H9 (cell line): ENCODE measurements around the gene ACER3. TPM values are rescaled to one million over a fixed set of nuclear protein-coding genes. Genes with fewer than 3 reads are reported as not detected.
"Not testable (repeated sequence)": the region's sequence is repeated elsewhere in the genome, so short reads cannot be mapped to it uniquely, and the experiment has no call there.

Source experiments
- DNase-seq: peaks from one replicate; pipeline ENCODE4 v3.0.0-alpha.2; 2017
- H2AFZ ChIP-seq: one replicate; pipeline ENCODE4 v1.6.1; 2013; ENCODE audit warnings: mild to moderate bottlenecking, low read length, control low read depth, moderate library complexity
- H2AK5ac ChIP-seq: 2 replicates; pipeline ENCODE4 v1.6.1; 2013; ENCODE audit warnings: low read length, control low read depth, mixed read lengths; ENCODE audit not compliant: insufficient read length
- H2BK120ac ChIP-seq: one replicate; pipeline ENCODE4 v1.6.1; 2013; ENCODE audit warnings: low read depth, mild to moderate bottlenecking, low read length, control low read depth, inconsistent platforms; ENCODE audit not compliant: poor library complexity, severe bottlenecking
- H2BK12ac ChIP-seq: 2 replicates; pipeline ENCODE4 v1.6.1; 2013; ENCODE audit warnings: low read length, control low read depth, mixed read lengths, low read depth; ENCODE audit not compliant: insufficient read length
- H2BK15ac ChIP-seq: 2 replicates; pipeline ENCODE4 v1.6.1; 2013; ENCODE audit warnings: low read depth, low read length, control low read depth
- H2BK20ac ChIP-seq: one replicate; pipeline ENCODE4 v1.6.1; 2013; ENCODE audit warnings: low read depth, mild to moderate bottlenecking, low read length, control low read depth, inconsistent platforms; ENCODE audit not compliant: poor library complexity, severe bottlenecking
- H2BK5ac ChIP-seq: 2 replicates; pipeline ENCODE4 v1.6.1; 2013; ENCODE audit warnings: low read length, control low read depth, mixed read lengths; ENCODE audit not compliant: insufficient read length
- H3K14ac ChIP-seq: 2 replicates; pipeline ENCODE4 v1.6.1; 2013; ENCODE audit warnings: low read length, control low read depth; ENCODE audit not compliant: insufficient read depth
- H3K18ac ChIP-seq: 2 replicates; pipeline ENCODE4 v1.6.1; 2013; ENCODE audit warnings: low read depth, mild to moderate bottlenecking, mixed read lengths, low read length, control low read depth; ENCODE audit not compliant: insufficient read length
- H3K23ac ChIP-seq: 2 replicates; pipeline ENCODE4 v1.6.1; 2013; ENCODE audit warnings: low read length, control low read depth, mixed read lengths, low read depth; ENCODE audit not compliant: insufficient read length
- H3K23me2 ChIP-seq: 2 replicates; pipeline ENCODE4 v1.6.1; 2013; ENCODE audit warnings: low read depth, mild to moderate bottlenecking, mixed read lengths, low read length, control low read depth; ENCODE audit not compliant: insufficient read length, poor library complexity, severe bottlenecking
- H3K27ac ChIP-seq: 2 replicates; pipeline ENCODE4 v1.5.1; 2013; ENCODE audit warnings: low read length, control low read depth, mixed read lengths, low read depth; ENCODE audit not compliant: insufficient read length
- H3K27me3 ChIP-seq: 2 replicates; pipeline ENCODE4 v1.6.1; 2013; ENCODE audit warnings: low read length, control low read depth, inconsistent platforms; ENCODE audit not compliant: insufficient read depth
- H3K4ac ChIP-seq: 2 replicates; pipeline ENCODE4 v1.6.1; 2013; ENCODE audit warnings: low read depth, mild to moderate bottlenecking, control low read depth, inconsistent platforms, low read length, moderate library complexity
- H3K4me1 ChIP-seq: 2 replicates; pipeline ENCODE4 v1.6.1; 2013; ENCODE audit warnings: low read length, control low read depth, inconsistent platforms; ENCODE audit not compliant: insufficient read depth
- H3K4me2 ChIP-seq: 2 replicates; pipeline ENCODE4 v1.6.1; 2013; ENCODE audit warnings: low read length, control low read depth, mixed read lengths; ENCODE audit not compliant: insufficient read length, insufficient read depth
- H3K56ac ChIP-seq: 2 replicates; pipeline ENCODE4 v1.6.1; 2013; ENCODE audit warnings: low read depth, mild to moderate bottlenecking, mixed read lengths, low read length, control low read depth; ENCODE audit not compliant: insufficient read length
- H3K79me1 ChIP-seq: 2 replicates; pipeline ENCODE4 v1.6.1; 2013; ENCODE audit warnings: low read depth, mild to moderate bottlenecking, moderate library complexity, low read length, control low read depth, inconsistent platforms; ENCODE audit not compliant: insufficient read depth, poor library complexity, severe bottlenecking
- H3K79me2 ChIP-seq: 2 replicates; pipeline ENCODE4 v1.6.1; 2013; ENCODE audit warnings: low read length, control low read depth, inconsistent platforms; ENCODE audit not compliant: insufficient read depth
- H3K9ac ChIP-seq: 2 replicates; pipeline ENCODE4 v1.6.1; 2013; ENCODE audit warnings: low read length, control low read depth, mixed read lengths; ENCODE audit not compliant: insufficient read length; ENCODE audit errors: extremely low read depth
- H3K9me3 ChIP-seq: one replicate; pipeline ENCODE4 v1.6.1; 2013; ENCODE audit warnings: low read depth, low read length, inconsistent platforms; ENCODE audit not compliant: control insufficient read depth
- H3T11ph ChIP-seq: one replicate; pipeline ENCODE4 v1.6.1; 2013; ENCODE audit warnings: mild to moderate bottlenecking, low read length, control low read depth, inconsistent platforms
- H4K20me1 ChIP-seq: one replicate; pipeline ENCODE4 v1.6.1; 2013; ENCODE audit not compliant: control insufficient read depth, insufficient read length, insufficient read depth
- H4K5ac ChIP-seq: 2 replicates; pipeline ENCODE4 v1.6.1; 2013; ENCODE audit warnings: low read depth, mild to moderate bottlenecking, mixed read lengths, low read length, control low read depth; ENCODE audit not compliant: insufficient read length
- H4K8ac ChIP-seq: replicated peaks from 2 replicates; pipeline ENCODE4 v1.6.1; 2013; ENCODE audit warnings: low read length, control low read depth, mixed read lengths, low read depth; ENCODE audit not compliant: insufficient read length
- H4K91ac ChIP-seq: 2 replicates; pipeline ENCODE4 v1.6.1; 2013; ENCODE audit warnings: low read depth, mild to moderate bottlenecking, moderate library complexity, mixed read lengths, low read length, control low read depth; ENCODE audit not compliant: insufficient read length
- H3K27ac Mint-ChIP-seq, 3 experiments: 2 replicates in 2 of 3; 3 replicates in 1 of 3; pipeline ENCODE4 v1.8.0; 2020 to 2021; ENCODE audit warnings: mixed read lengths in 3 of 3, mild to moderate bottlenecking in 1 of 3, moderate library complexity in 1 of 3
- H3K27me3 Mint-ChIP-seq: 2 replicates; pipeline ENCODE4 v1.8.0; 2021; ENCODE audit warnings: low read depth, mild to moderate bottlenecking, moderate library complexity, mixed read lengths
- H3K36me3 Mint-ChIP-seq, 3 experiments: 2 replicates in 2 of 3; 3 replicates in 1 of 3; pipeline ENCODE4 v1.8.0; 2020 to 2021; ENCODE audit warnings: low read depth in 3 of 3, mixed read lengths in 3 of 3; ENCODE audit not compliant: insufficient read depth in 1 of 3
- H3K4me1 Mint-ChIP-seq, 2 experiments: 2 replicates each; pipeline ENCODE4 v1.8.0; 2020; ENCODE audit warnings: mixed read lengths in 2 of 2
- H3K4me3 Mint-ChIP-seq, 2 experiments: 2 replicates in 1 of 2; 3 replicates in 1 of 2; pipeline ENCODE4 v1.8.0; 2020 to 2021; ENCODE audit warnings: mild to moderate bottlenecking in 2 of 2, mixed read lengths in 2 of 2, moderate library complexity in 1 of 2
- H3K9me3 Mint-ChIP-seq, 2 experiments: 2 replicates in 1 of 2; 3 replicates in 1 of 2; pipeline ENCODE4 v1.8.0; 2020; ENCODE audit warnings: mild to moderate bottlenecking in 2 of 2, mixed read lengths in 2 of 2, moderate library complexity in 1 of 2
- total RNA-seq: library from RNA; stranded (reverse); gene quantifications from 2 replicates; pipeline ENCODE4 v1.2.1, GENCODE V29; 2021

ACER3 gene
- total RNA-seq, 1 experiment from 2014 or later: 14.7 TPM

DNA sequence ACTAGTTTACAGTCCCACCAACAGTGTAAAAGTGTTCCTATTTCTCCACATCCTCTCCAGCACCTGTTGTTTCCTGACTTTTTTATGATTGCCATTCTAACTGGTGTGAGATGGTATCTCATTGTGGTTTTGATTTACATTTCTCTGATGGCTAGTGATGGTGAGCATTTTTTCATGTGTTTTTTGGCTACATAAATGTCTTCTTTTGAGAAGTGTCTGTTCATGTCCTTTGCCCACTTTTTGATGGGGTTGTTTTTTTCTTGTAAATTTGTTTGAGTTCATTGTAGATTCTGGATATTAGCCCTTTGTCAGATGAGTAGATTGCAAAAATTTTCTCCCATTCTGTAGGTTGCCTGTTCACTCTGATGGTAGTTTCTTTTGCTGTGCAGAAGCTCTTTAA, 33.7 kb upstream of the ACER3 start:
- H3K27me3 ChIP-seq, H4K8ac ChIP-seq, H3K9me3 Mint-ChIP-seq, H3K27ac ChIP-seq, H3K79me2 ChIP-seq, H2AFZ ChIP-seq, H3K14ac ChIP-seq, H3K4ac ChIP-seq, H2BK5ac ChIP-seq, H3K9me3 ChIP-seq, H4K20me1 ChIP-seq, H3K4me1 ChIP-seq, H2BK12ac ChIP-seq, H3K23me2 ChIP-seq, H3K18ac ChIP-seq, H3K9ac ChIP-seq, H4K5ac ChIP-seq, H4K91ac ChIP-seq, H2AK5ac ChIP-seq, H3K4me3 Mint-ChIP-seq, H3K23ac ChIP-seq, H3K56ac ChIP-seq, H3K79me1 ChIP-seq, H3K27ac Mint-ChIP-seq, H3K36me3 Mint-ChIP-seq, H2BK20ac ChIP-seq, DNase-seq, H3K4me2 ChIP-seq, H2BK15ac ChIP-seq, H3K27me3 Mint-ChIP-seq, H2BK120ac ChIP-seq, H3T11ph ChIP-seq: not testable (repeated sequence)
- peaks cover 11% of the 10 kb centered on the region in 2 experiments for H3K4me1 Mint-ChIP-seq
